GM12878 (cell line): ENCODE data around the gene TRAF3IP1. TPM values are rescaled to one million over a fixed set of nuclear protein-coding genes. Genes with fewer than 3 reads are reported as not detected.

Experiments
- ATAC-seq: fragments of 200-7000 bp; cut with Tn5 transposase; 3 replicates; pipeline ENCODE4 v1.9.1; 2020; ENCODE audit warnings: mild to moderate bottlenecking, moderate library complexity
- BruUV-seq: library from RNA; stranded (reverse); fragments of 400-500 nt; replicated peaks from 2 replicates; lab custom pipeline; 2021; lab: Mats Ljungman, UMichigan
- CTCF ChIA-PET: fragments of 300-600 bp; sonication (Branson Sonifier 250); formaldehyde crosslinking; extraction: SDS; loops from one replicate; lab custom pipeline; 2021; ENCODE audit warnings: inconsistent platforms; lab: Yijun Ruan, JAX
- POLR2A ChIA-PET: fragments of 350-600 bp; formaldehyde crosslinking; extraction: SDS; loops from one replicate; lab custom pipeline; 2021; ENCODE audit warnings: inconsistent platforms; lab: Charles Lee
- RAD21 ChIA-PET: fragments of 300-600 bp; sonication (Branson Sonifier 250); formaldehyde crosslinking; loops from one replicate; lab custom pipeline; 2023; ENCODE audit warnings: antibody characterized with exemption; ENCODE audit not compliant: unreplicated experiment; lab: Charles Lee
- SMC1A ChIA-PET: fragments of 300-600 bp; sonication (Branson Sonifier 250); formaldehyde crosslinking; loops from one replicate; lab custom pipeline; 2023; ENCODE audit not compliant: unreplicated experiment, uncharacterized antibody; lab: Charles Lee
- DNase-seq: peaks from one replicate; pipeline ENCODE4 v3.0.0-alpha.2; 2011; ENCODE audit warnings: low read depth, low spot score
- FAIRE-seq: peaks from 3 replicates; lab custom pipeline; 2011; peaks lifted over from hg19 to GRCh38; lab: Jason Lieb, UNC
- H2AFZ ChIP-seq: 2 replicates; pipeline ENCODE4 v1.6.0; 2011; ENCODE audit warnings: low read depth, low read length, control low read depth; ENCODE audit not compliant: control insufficient read depth
- H3K27ac ChIP-seq: 2 replicates; pipeline ENCODE4 v1.5.1; 2011; ENCODE audit warnings: control low read depth; ENCODE audit not compliant: control insufficient read depth, insufficient read depth
- H3K27me3 ChIP-seq, 2 experiments: replicated peaks in 1 of 2; 2 replicates each; pipeline versions ENCODE4 v1.6.0 to v1.6.1; 2011; ENCODE audit warnings: low read length in 1 of 2; ENCODE audit not compliant: control insufficient read depth in 2 of 2, insufficient read depth in 2 of 2
- H3K36me3 ChIP-seq, 2 experiments: 2 replicates each; pipeline ENCODE4 v1.5.1; 2011; ENCODE audit warnings: low read length in 1 of 2; ENCODE audit not compliant: control insufficient read depth in 2 of 2, insufficient read depth in 2 of 2
- H3K4me1 ChIP-seq: 2 replicates; pipeline ENCODE4 v1.6.1; 2011; ENCODE audit warnings: mild to moderate bottlenecking, low read length, moderate library complexity, mixed read lengths; ENCODE audit not compliant: control insufficient read depth, insufficient read depth
- H3K4me2 ChIP-seq: 2 replicates; pipeline ENCODE4 v1.6.0; 2011; ENCODE audit warnings: control low read depth; ENCODE audit not compliant: control insufficient read depth, insufficient read depth
- H3K4me3 ChIP-seq: fragments of 200-600 bp; sonication (generic); 2 replicates; pipeline ENCODE4 v1.5.1; 2016
- H3K79me2 ChIP-seq: 2 replicates; pipeline ENCODE4 v1.6.0; 2011; ENCODE audit warnings: low read length; ENCODE audit not compliant: control insufficient read depth, insufficient read depth
- H3K9ac ChIP-seq: 2 replicates; pipeline ENCODE4 v1.8.0; 2011; ENCODE audit warnings: low read length, control low read depth, mixed read lengths; ENCODE audit not compliant: control insufficient read depth, insufficient read depth
- H3K9me3 ChIP-seq: replicated peaks from 3 replicates; pipeline ENCODE4 v1.5.1; 2011; ENCODE audit warnings: mild to moderate bottlenecking, low read length; ENCODE audit not compliant: control insufficient read depth, insufficient read depth
- H4K20me1 ChIP-seq: 2 replicates; pipeline ENCODE4 v1.6.0; 2011; ENCODE audit not compliant: control insufficient read depth, insufficient read depth
- CBFB ChIP-seq: IDR thresholded peaks from 2 replicates; pipeline ENCODE4 v1.6.1; 2016; ENCODE audit warnings: antibody characterized with exemption, low read depth
- CBX5 ChIP-seq: sonication (generic); IDR thresholded peaks from 2 replicates; pipeline ENCODE4 v1.6.1; 2016; ENCODE audit warnings: low read depth, moderate library complexity, mild to moderate bottlenecking, inconsistent platforms
- E4F1 ChIP-seq: fragments of 450-650 bp; IDR thresholded peaks from 2 replicates; pipeline ENCODE4 v1.6.1; 2018; ENCODE audit warnings: borderline replicate concordance, mild to moderate bottlenecking; ENCODE audit not compliant: partially characterized antibody
- EGR1 ChIP-seq, 2 experiments: IDR thresholded peaks; 1 replicate in 1 of 2; 2 replicates in 1 of 2; pipeline ENCODE4 v1.6.1; 2011 to 2012; ENCODE audit warnings: low read depth in 2 of 2, low read length in 2 of 2, borderline replicate concordance in 1 of 2, mild to moderate bottlenecking in 1 of 2, moderate library complexity in 1 of 2
- MYB ChIP-seq: fragments of 150-350 bp; IDR thresholded peaks from 2 replicates; pipeline ENCODE4 v1.6.1; 2014; ENCODE audit warnings: mild to moderate bottlenecking, low read depth, low read length, borderline replicate concordance
- NFYA ChIP-seq: IDR thresholded peaks from 2 replicates; pipeline ENCODE4 v1.6.1; 2011; ENCODE audit warnings: low read depth, mild to moderate bottlenecking, low read length, improper control_type of control experiment, borderline replicate concordance
- PAX8 ChIP-seq: fragments of 450-650 bp; IDR thresholded peaks from 2 replicates; pipeline ENCODE4 v1.6.1; 2017; ENCODE audit warnings: mild to moderate bottlenecking, moderate library complexity
- POLR2A ChIP-seq: IDR thresholded peaks from 2 replicates; pipeline ENCODE4 v1.6.1; 2011; ENCODE audit warnings: low read depth, mild to moderate bottlenecking, low read length
- SMC3 ChIP-seq: IDR thresholded peaks from 2 replicates; pipeline ENCODE4 v1.6.1; 2011; ENCODE audit warnings: low read length, improper control_type of control experiment, borderline replicate concordance
- SPI1 ChIP-seq: IDR thresholded peaks from 2 replicates; pipeline ENCODE4 v1.6.1; 2011; ENCODE audit warnings: low read depth, mild to moderate bottlenecking, low read length, moderate library complexity, borderline replicate concordance; ENCODE audit not compliant: insufficient read depth
- SRF ChIP-seq, 2 experiments: IDR thresholded peaks; 2 replicates each; pipeline ENCODE4 v1.6.1; 2011; ENCODE audit warnings: low read depth in 2 of 2, low read length in 2 of 2, mild to moderate bottlenecking in 1 of 2, moderate library complexity in 1 of 2
- SUPT20H ChIP-seq: IDR thresholded peaks from 2 replicates; pipeline ENCODE4 v1.6.1; 2011; ENCODE audit warnings: low read depth, mild to moderate bottlenecking, low read length, moderate library complexity, borderline replicate concordance; ENCODE audit not compliant: control insufficient read depth
- TARDBP ChIP-seq: IDR thresholded peaks from 2 replicates; pipeline ENCODE4 v1.6.1; 2016; ENCODE audit warnings: borderline replicate concordance
- USF2 ChIP-seq: IDR thresholded peaks from 2 replicates; pipeline ENCODE4 v1.6.1; 2011; ENCODE audit warnings: low read depth, low read length, improper control_type of control experiment, borderline replicate concordance
- ZNF207 ChIP-seq: fragments of 450-650 bp; IDR thresholded peaks from 2 replicates; pipeline ENCODE4 v1.6.1; 2014; ENCODE audit warnings: antibody characterized with exemption, mild to moderate bottlenecking, borderline replicate concordance
- ZSCAN29 ChIP-seq: fragments of 450-650 bp; IDR thresholded peaks from 2 replicates; pipeline ENCODE4 v1.6.1; 2017; ENCODE audit warnings: mild to moderate bottlenecking, moderate library complexity
- whole genome bisulfite sequencing: methylation state at CpG from one replicate; pipeline ENCODE4 v1.1.6; 2016; ENCODE audit warnings: low lambda C conversion rate; ENCODE audit not compliant: insufficient replicate concordance, insufficient coverage; ENCODE audit errors: missing lambda C conversion rate; 5-methylcytosine and 5-hydroxymethylcytosine counted together
- in situ Hi-C: fragments of 300-500 bp; cut with MboI; formaldehyde crosslinking; loops from 9 replicates; pipeline ENCODE4 v1.14.3; 2018; ENCODE audit warnings: mixed read lengths
- intact Hi-C: fragments of 100-400 bp; cut with micrococcal nuclease; formaldehyde crosslinking; loops from one replicate; pipeline ENCODE4 v1.14.2; 2022; ENCODE audit not compliant: unreplicated experiment
- polyA plus RNA-seq, 11 experiments: library from polyadenylated mRNA; depleted of rRNA in 4 of 11; unstranded in 6 of 11; stranded (reverse) in 5 of 11; fragments of >200 nt; fragmentation: Nextera tagmentation in 4 of 11; fragmentation: Illumina TruSeq in 1 of 11; extraction: Ambion mirVana in 4 of 11; extraction: Trizol in 1 of 11; gene quantifications; 1 replicate in 1 of 11; 2 replicates in 10 of 11; pipeline versions ENCODE4 v1.2.1 to v1.2.3, GENCODE V29; 2011 to 2016; ENCODE audit warnings: inconsistent platforms in 2 of 11, missing spikeins in 2 of 11, low read depth in 1 of 11
- total RNA-seq, 4 experiments: library from RNA; depleted of rRNA in 3 of 4; stranded (reverse); fragments of >200 nt in 3 of 4; fragmentation: Illumina TruSeq in 1 of 4; extraction: Trizol in 1 of 4; gene quantifications; 2 replicates each; pipeline versions ENCODE4 v1.2.1 to v1.2.3, GENCODE V29; 2013 to 2021
- TF ChIP-seq, protein P1 (sequence below): IDR thresholded peaks from 2 replicates; pipeline ENCODE4 v1.6.1; 2012; ENCODE audit warnings: low read depth, low read length, improper control_type of control experiment

The TRAF3IP1 gene
- total and polyA plus RNA-seq, 10 of the 15 experiments (the other 5 are each of a cell fraction or from before 2014, with no cell fraction given): 1.6 to 7.5 (median 3.6) TPM

- ATAC-seq: no peak
- Histone ChIP-seq H3K27me3 (0 out of 4 replicates have a peak, but pooled peaks cover 0 to 2% of the 10 kb centered on the region in 2 experiments), H3K27ac (no peak overlapping the region), H3K9me3 (no peaks in the 10 kb centered on the region), H4K20me1 (no peaks in the 10 kb centered on the region), H3K4me1 (peaks cover 3% of the 10 kb centered on the region), H3K4me2 (no peak overlapping the region), H3K9ac (no peak overlapping the region), H3K36me3 (no peaks in the 10 kb centered on the region), H3K79me2 (no peaks in the 10 kb centered on the region), H3K4me3 (no peak overlapping the region), H2AFZ (no peak overlapping the region)
- ChIA-PET RAD21 (no interaction called here), CTCF (no interaction called here), SMC1A (no interaction called here), POLR2A (no interaction called here)
- BruUV-seq: no TSS peak
- no peak for FAIRE-seq
- DNase-seq: no peak
- intact Hi-C loops (no loop called here), in situ Hi-C loops (no loop called here)
- 57% methylated on average over 17 of the region's 17 CpGs for WGBS
- TF ChIP-seq SPI1: no peak
- no peak for TF ChIP-seq CBX5
- no peak for TF ChIP-seq EGR1 (IDR thresholded peaks at IDR 0.05; ENCODE audit: borderline replicate concordance in 1 of 2, low read depth in 2 of 2, low read length in 2 of 2)
- TF ChIP-seq PAX8: no peak
- TF ChIP-seq TARDBP: no peak
- TF ChIP-seq, protein P1, sequence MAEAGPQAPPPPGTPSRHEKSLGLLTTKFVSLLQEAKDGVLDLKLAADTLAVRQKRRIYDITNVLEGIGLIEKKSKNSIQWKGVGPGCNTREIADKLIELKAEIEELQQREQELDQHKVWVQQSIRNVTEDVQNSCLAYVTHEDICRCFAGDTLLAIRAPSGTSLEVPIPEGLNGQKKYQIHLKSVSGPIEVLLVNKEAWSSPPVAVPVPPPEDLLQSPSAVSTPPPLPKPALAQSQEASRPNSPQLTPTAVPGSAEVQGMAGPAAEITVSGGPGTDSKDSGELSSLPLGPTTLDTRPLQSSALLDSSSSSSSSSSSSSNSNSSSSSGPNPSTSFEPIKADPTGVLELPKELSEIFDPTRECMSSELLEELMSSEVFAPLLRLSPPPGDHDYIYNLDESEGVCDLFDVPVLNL: no peak
- TF ChIP-seq USF2: no peak
- TF ChIP-seq ZNF207: no peak
- no peak for TF ChIP-seq E4F1
- TF ChIP-seq NFYA: no peak
- TF ChIP-seq CBFB: no peak
- TF ChIP-seq SRF (IDR thresholded peaks at IDR 0.05; ENCODE audit: low read depth in 2 of 2, low read length in 2 of 2): no peak
- TF ChIP-seq SUPT20H: no peak
- TF ChIP-seq ZSCAN29: no peak
- TF ChIP-seq POLR2A: no peak
- TF ChIP-seq SMC3: no peak
- TF ChIP-seq MYB: no peak
Measured at GRCh38 chr2:238294393-238295143, 25.8 kb upstream of the TRAF3IP1 start.
